Esophagus muscularis mucosa (tissue), 4 donors: Measurements from ENCODE around the gene MAGI2.

Experiments
- EP300 ChIP-seq: sonication (generic); formaldehyde crosslinking; IDR thresholded peaks from one replicate; pipeline ENCODE4 v1.6.1; 2017; ENCODE audit warnings: antibody characterized with exemption
- POLR2A ChIP-seq: fragments of 450-650 bp; IDR thresholded peaks from one replicate; pipeline ENCODE4 v1.6.1; 2017; ENCODE audit warnings: antibody characterized with exemption, moderate library complexity, mild to moderate bottlenecking, low read depth
- POLR2AphosphoS5 ChIP-seq, 2 donors: sonication (generic); formaldehyde crosslinking; IDR thresholded peaks; one replicate each; pipeline ENCODE4 v1.6.1; 2017; ENCODE audit warnings: antibody characterized with exemption in 2 of 2
- TF ChIP-seq, protein P1 (sequence below), 3 experiments: fragments of 200-600 bp in 2 of 3; fragments of 450-650 bp in 1 of 3; sonication (generic) in 2 of 3; IDR thresholded peaks; one replicate each; pipeline ENCODE4 v1.5.1; 2017 to 2019; ENCODE audit warnings: antibody characterized with exemption in 3 of 3, mild to moderate bottlenecking in 2 of 3, moderate library complexity in 1 of 3

DNA sequence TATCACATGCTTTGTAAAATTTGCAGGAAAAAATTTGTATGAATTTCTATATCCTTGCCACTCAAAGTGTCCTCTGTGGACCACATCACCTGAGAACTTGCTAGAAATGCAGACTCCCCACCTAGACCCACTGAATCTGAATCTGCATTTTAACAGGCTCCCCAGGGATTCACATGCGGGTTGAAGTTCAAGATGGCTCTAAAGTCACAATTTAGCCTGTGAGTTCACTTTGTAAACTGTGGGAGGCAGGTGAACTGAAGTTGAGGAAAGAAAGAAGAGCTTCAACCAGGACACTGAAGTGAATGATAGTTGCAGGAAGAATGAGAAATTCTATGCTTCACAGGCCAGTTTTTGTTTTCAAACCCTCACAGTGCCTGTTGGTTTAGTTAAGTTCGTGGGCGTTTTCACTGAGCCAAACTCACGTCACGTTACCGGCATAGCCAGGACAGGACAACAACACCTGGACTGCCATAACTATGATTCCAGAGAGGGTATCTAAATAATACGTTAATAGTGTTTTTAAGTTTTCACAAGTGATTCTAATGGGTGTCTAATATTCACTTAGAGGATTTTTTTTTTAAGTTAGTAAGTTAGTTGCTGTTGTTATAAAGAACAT is 1414.9 kb downstream of the MAGI2 start:
- TF ChIP-seq, protein P1, sequence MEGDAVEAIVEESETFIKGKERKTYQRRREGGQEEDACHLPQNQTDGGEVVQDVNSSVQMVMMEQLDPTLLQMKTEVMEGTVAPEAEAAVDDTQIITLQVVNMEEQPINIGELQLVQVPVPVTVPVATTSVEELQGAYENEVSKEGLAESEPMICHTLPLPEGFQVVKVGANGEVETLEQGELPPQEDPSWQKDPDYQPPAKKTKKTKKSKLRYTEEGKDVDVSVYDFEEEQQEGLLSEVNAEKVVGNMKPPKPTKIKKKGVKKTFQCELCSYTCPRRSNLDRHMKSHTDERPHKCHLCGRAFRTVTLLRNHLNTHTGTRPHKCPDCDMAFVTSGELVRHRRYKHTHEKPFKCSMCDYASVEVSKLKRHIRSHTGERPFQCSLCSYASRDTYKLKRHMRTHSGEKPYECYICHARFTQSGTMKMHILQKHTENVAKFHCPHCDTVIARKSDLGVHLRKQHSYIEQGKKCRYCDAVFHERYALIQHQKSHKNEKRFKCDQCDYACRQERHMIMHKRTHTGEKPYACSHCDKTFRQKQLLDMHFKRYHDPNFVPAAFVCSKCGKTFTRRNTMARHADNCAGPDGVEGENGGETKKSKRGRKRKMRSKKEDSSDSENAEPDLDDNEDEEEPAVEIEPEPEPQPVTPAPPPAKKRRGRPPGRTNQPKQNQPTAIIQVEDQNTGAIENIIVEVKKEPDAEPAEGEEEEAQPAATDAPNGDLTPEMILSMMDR (IDR thresholded peaks at IDR 0.05): no peak
- TF ChIP-seq POLR2A (no peak), POLR2AphosphoS5 (IDR thresholded peaks at IDR 0.05) (no peak), EP300 (no peak)
